HG03571 (cell line): Measurements from ENCODE around the gene SULT1C4.
"Not testable (repeated sequence)": the region's sequence is repeated elsewhere in the genome, so short reads cannot be mapped to it uniquely, and the experiment has no call there.

ENCODE experiments used
- ATAC-seq: cut with Tn5 transposase; IDR thresholded peaks from one replicate; pipeline ENCODE4 v1.9.1; 2021; ENCODE audit not compliant: unreplicated experiment

The SULT1C4 gene

GRCh38 chr2:108377815-108378630, at the start of gene SULT1C4:
Gene SULT1C4 (plus strand): TSS chr2:108377954. CDS start chr2:108378338, 384 bp downstream.
- no peak for ATAC-seq

- no peak for ATAC-seq
These were observed 48.0 kb upstream of the SULT1C4 start for GRCh38 chr2:108329771-108330170.

GRCh38 chr2:108330979-108331378, 46.8 kb upstream of the SULT1C4 start:
- ATAC-seq: no peak

- ATAC-seq: no peak
These were observed 31.8 kb upstream of the SULT1C4 start for GRCh38 chr2:108345951-108346350.

GRCh38 chr2:108346827-108347226, 30.9 kb upstream of the SULT1C4 start:
- ATAC-seq: no peak

GRCh38 chr2:108347786-108348185, 30.0 kb upstream of the SULT1C4 start:
- ATAC-seq: no peak

- ATAC-seq: no peak
These were observed 28.8 kb upstream of the SULT1C4 start for GRCh38 chr2:108348816-108349570.

- no peak for ATAC-seq
These were observed 28.2 kb upstream of the SULT1C4 start for GRCh38 chr2:108349571-108349928.

- no peak for ATAC-seq
These were observed 25.9 kb upstream of the SULT1C4 start for GRCh38 chr2:108351889-108352288.

GRCh38 chr2:108354136-108354535, 23.6 kb upstream of the SULT1C4 start:
- no peak for ATAC-seq

GRCh38 chr2:108355906-108356734, 21.6 kb upstream of the SULT1C4 start:
- no peak for ATAC-seq

GRCh38 chr2:108359336-108359735, 18.4 kb upstream of the SULT1C4 start:
- ATAC-seq: not testable (repeated sequence)

GRCh38 chr2:108360776-108361468, 16.8 kb upstream of the SULT1C4 start:
- ATAC-seq: no peak

- ATAC-seq: no peak
These were observed 14.5 kb upstream of the SULT1C4 start for GRCh38 chr2:108363024-108363907.

GRCh38 chr2:108363908-108364225, 13.9 kb upstream of the SULT1C4 start:
- ATAC-seq: no peak

- no peak for ATAC-seq
These were observed 13.0 kb upstream of the SULT1C4 start for GRCh38 chr2:108364676-108365297.

- no peak for ATAC-seq
These were observed 12.1 kb upstream of the SULT1C4 start for GRCh38 chr2:108365656-108366055.

GRCh38 chr2:108367014-108367413, 10.7 kb upstream of the SULT1C4 start:
- ATAC-seq: no peak

GRCh38 chr2:108367561-108368175, 10.1 kb upstream of the SULT1C4 start:
- no peak for ATAC-seq
